Right cardiac atrium (tissue), 5 donors: ENCODE results near the gene FNIP2. TPM values are rescaled to one million over a fixed set of nuclear protein-coding genes. Genes with fewer than 3 reads are reported as not detected.
"Not testable (repeated sequence)": the region's sequence is repeated elsewhere in the genome, so short reads cannot be mapped to it uniquely, and the experiment has no call there.

Experiments
- ATAC-seq, 2 donors: fragments of 200-7000 bp; cut with Tn5 transposase; one replicate each; pipeline versions ENCODE4 v1.8.0 to v1.9.1; 2020; ENCODE audit warnings: moderate library complexity in 2 of 2, mild to moderate bottlenecking in 1 of 2
- DNase-seq, 3 donors: peaks; one replicate each; pipeline ENCODE4 v3.0.0-alpha.2; 2020
- H3K27ac ChIP-seq: one replicate; pipeline ENCODE4 v1.5.1; 2013; ENCODE audit warnings: mild to moderate bottlenecking, low read length, control low read depth, moderate library complexity
- H3K27me3 ChIP-seq: one replicate; pipeline ENCODE4 v1.6.1; 2013; ENCODE audit not compliant: control insufficient read depth, insufficient read depth
- H3K4me1 ChIP-seq: one replicate; pipeline ENCODE4 v1.6.1; 2013; ENCODE audit warnings: low read length; ENCODE audit not compliant: control insufficient read depth, insufficient read depth
- H3K4me3 ChIP-seq: one replicate; pipeline ENCODE4 v1.5.1; 2013; ENCODE audit warnings: low read length, control low read depth
- H3K9me3 ChIP-seq: one replicate; pipeline ENCODE4 v1.6.1; 2013; ENCODE audit warnings: low read length; ENCODE audit not compliant: control insufficient read depth
- WGBS: extraction: QIAGEN DNeasy Blood & Tissue Kit; methylation state at CpG from one replicate; pipeline ENCODE4 v1.1.7; 2013; 5-methylcytosine and 5-hydroxymethylcytosine counted together
- intact Hi-C, 4 donors: fragments of 100-400 bp; cut with DNase I; formaldehyde crosslinking; loops; one replicate each; pipeline versions ENCODE4 v1.11.0 to v1.14.0; 2022 to 2023
- polyA plus RNA-seq: library from polyadenylated mRNA; stranded (reverse); fragments of 200-250 nt; gene quantifications from one replicate; pipeline ENCODE4 v1.2.3, GENCODE V29; 2013
- total RNA-seq, 4 donors: library from RNA; stranded (reverse); fragmentation: NEBNext Ultra II Directional; extraction: Animal tissue kit (Norgen Biotek cat#: 25700); gene quantifications; one replicate each; pipeline ENCODE4 v1.2.1, GENCODE V29; 2021
- donor health status: healthy with polysubstance abuse.
- donor health status: DM: no; HTN: yes; CAD: no.
- donor health status: DM: no; HTN: no; CAD: no.
- donor health status: DM: no; HTN: yes; CAD: no; lungs with severe emphysema.
- donor health status: DM: yes; HTN: yes; CAD: no.

FNIP2 gene
- total and polyA plus RNA-seq, 5 donors: 16.4 to 59.5 (median 46.3) TPM

GRCh38 chr4:158808399-158808798 is 39.6 kb downstream of the FNIP2 start:
- DNase-seq (no peak), ATAC-seq (no peak)
- Histone ChIP-seq H3K27me3 (no peaks in the 10 kb centered on the region), H3K4me1 (peaks cover 15% of the 10 kb centered on the region), H3K4me3 (no peak overlapping the region), H3K27ac (peak overlapping the region; percentile 58), H3K9me3 (no peaks in the 10 kb centered on the region)
- 62% methylated on average over 3 of the region's 3 CpGs for WGBS
- intact Hi-C loops: no loop called here

- H3K4me3 ChIP-seq, DNase-seq, H3K9me3 ChIP-seq, ATAC-seq, H3K27me3 ChIP-seq, intact Hi-C loops: not testable (repeated sequence)
- peak overlapping the region; percentile 38 for H3K27ac ChIP-seq
- WGBS: 95% methylated on average over 4 of the region's 4 CpGs
- peaks cover 18% of the 10 kb centered on the region for H3K4me1 ChIP-seq
These were observed 40.4 kb downstream of the FNIP2 start for GRCh38 chr4:158809208-158809607.

GRCh38 chr4:158809611-158810486 is 41.0 kb downstream of the FNIP2 start:
- H3K4me3 ChIP-seq: no peak overlapping the region
- ATAC-seq (peak; percentile 52 to 54), DNase-seq (no peak)
- no peaks in the 10 kb centered on the region for H3K9me3 ChIP-seq
- peak overlapping the region; percentile 78 for H3K27ac ChIP-seq
- no peaks in the 10 kb centered on the region for H3K27me3 ChIP-seq
- 27% methylated on average over 6 of the region's 6 CpGs for WGBS
- intact Hi-C loops: loop anchor here in 1 of 4 donors (5.0 kb wide), 1 partner anchor 43 kb away; the partner anchor contains the start of gene FNIP2
- H3K4me1 ChIP-seq: peaks cover 17% of the 10 kb centered on the region

- peaks cover 16% of the 10 kb centered on the region for H3K4me1 ChIP-seq
- WGBS: 17% methylated on average over 3 of the region's 3 CpGs
- no peaks in the 10 kb centered on the region for H3K9me3 ChIP-seq
- no peaks in the 10 kb centered on the region for H3K27me3 ChIP-seq
- DNase-seq (peak; percentile 71 to 84 (median 81)), ATAC-seq (peak; percentile 91 to 94)
- intact Hi-C loops: loop anchor here in 1 of 4 donors (5.0 kb wide), 1 partner anchor 43 kb away; the partner anchor contains the start of gene FNIP2
- peak overlapping the region; percentile 95 for H3K27ac ChIP-seq
- no peak overlapping the region for H3K4me3 ChIP-seq
These were observed 41.8 kb downstream of the FNIP2 start for GRCh38 chr4:158810487-158811215.

GRCh38 chr4:158811216-158811540 is 42.4 kb downstream of the FNIP2 start:
- DNase-seq (no peak), ATAC-seq (peak in 1 of 2 donors; percentile 3)
- Histone ChIP-seq H3K4me3 (no peak overlapping the region), H3K9me3 (no peaks in the 10 kb centered on the region), H3K4me1 (peaks cover 14% of the 10 kb centered on the region), H3K27ac (no peak overlapping the region), H3K27me3 (no peaks in the 10 kb centered on the region)
- intact Hi-C loops: loop anchor here in 1 of 4 donors (5.0 kb wide), 1 partner anchor 44 kb away; the partner anchor contains the start of gene FNIP2

GRCh38 chr4:158811704-158812103 is 42.9 kb downstream of the FNIP2 start:
- no peak overlapping the region for H3K4me3 ChIP-seq
- H3K4me1 ChIP-seq: peaks cover 13% of the 10 kb centered on the region
- DNase-seq (peak in 1 of 3 donors; percentile 51), ATAC-seq (peak; percentile 52 to 66)
- intact Hi-C loops: loop anchor here in 1 of 4 donors (5.0 kb wide), 1 partner anchor 44 kb away; the partner anchor contains the start of gene FNIP2
- no peaks in the 10 kb centered on the region for H3K9me3 ChIP-seq
- no peaks in the 10 kb centered on the region for H3K27me3 ChIP-seq
- WGBS: 27% methylated on average over 6 of the region's 6 CpGs
- peak overlapping the region; percentile 82 for H3K27ac ChIP-seq

GRCh38 chr4:158812133-158812532 is 43.3 kb downstream of the FNIP2 start:
- 50% methylated on average over 2 of the region's 2 CpGs for WGBS
- no peak for ATAC-seq
- no peaks in the 10 kb centered on the region for H3K27me3 ChIP-seq
- H3K9me3 ChIP-seq: no peaks in the 10 kb centered on the region
- peak overlapping the region; percentile 82 for H3K27ac ChIP-seq
- intact Hi-C loops: loop anchor here in 1 of 4 donors (5.0 kb wide), 1 partner anchor 45 kb away; the partner anchor contains the start of gene FNIP2
- H3K4me1 ChIP-seq: peaks cover 13% of the 10 kb centered on the region
- H3K4me3 ChIP-seq: no peak overlapping the region
- no peak for DNase-seq

- Histone ChIP-seq H3K9me3 (no peaks in the 10 kb centered on the region), H3K27ac (peak overlapping the region; percentile 29), H3K27me3 (no peaks in the 10 kb centered on the region), H3K4me3 (no peak overlapping the region), H3K4me1 (peaks cover 13% of the 10 kb centered on the region)
- intact Hi-C loops: loop anchor here in 1 of 4 donors (5.0 kb wide), 1 partner anchor 45 kb away; the partner anchor contains the start of gene FNIP2
- ATAC-seq: no peak
- DNase-seq: no peak
These were observed 43.7 kb downstream of the FNIP2 start for GRCh38 chr4:158812543-158812942.

- no peak overlapping the region for H3K4me3 ChIP-seq
- intact Hi-C loops: loop anchor here in 1 of 4 donors (5.0 kb wide), 1 partner anchor 46 kb away; the partner anchor contains the start of gene FNIP2
- no peaks in the 10 kb centered on the region for H3K27me3 ChIP-seq
- no peak for ATAC-seq
- H3K4me1 ChIP-seq: peaks cover 13% of the 10 kb centered on the region
- DNase-seq: no peak
- peak overlapping the region; percentile 40 for H3K27ac ChIP-seq
- 96% methylated on average over 3 of the region's 3 CpGs for WGBS
- H3K9me3 ChIP-seq: no peaks in the 10 kb centered on the region
These were observed 44.3 kb downstream of the FNIP2 start for GRCh38 chr4:158813113-158813512.

- WGBS: 33% methylated on average over 3 of the region's 3 CpGs
- intact Hi-C loops: loop anchor here in 1 of 4 donors (5.0 kb wide), 1 partner anchor 47 kb away; the partner anchor contains the start of gene FNIP2
These were observed 45.4 kb downstream of the FNIP2 start for GRCh38 chr4:158814207-158814606.

More at GRCh38 chr4:158814207-158814606, 45.4 kb downstream of the FNIP2 start:
- no peak for DNase-seq
- H3K27me3 ChIP-seq: no peaks in the 10 kb centered on the region
- peak overlapping the region; percentile 79 for H3K27ac ChIP-seq
- peaks cover 15% of the 10 kb centered on the region for H3K4me1 ChIP-seq
- no peak for ATAC-seq
- H3K9me3 ChIP-seq: no peaks in the 10 kb centered on the region
- no peak overlapping the region for H3K4me3 ChIP-seq
